ENCODE measurements around the gene PCSK2.

Gene PCSK2

GRCh38 chr20:17469246-17470030 is 242.6 kb downstream of the PCSK2 start:
- in situ Hi-C loops (cut with MboI; ENCODE audit: low sequenced_read_pairs) = no loop called here

- in situ Hi-C loops (cut with MboI; ENCODE audit: low sequenced_read_pairs) = no loop called here
These were observed 243.7 kb downstream of the PCSK2 start for GRCh38 chr20:17470521-17470920.

- in situ Hi-C loops (cut with MboI; ENCODE audit: low sequenced_read_pairs) = no loop called here
These were observed 244.1 kb downstream of the PCSK2 start for GRCh38 chr20:17470973-17471372.

GRCh38 chr20:17471606-17472187 is 244.9 kb downstream of the PCSK2 start:
- in situ Hi-C loops (cut with MboI; ENCODE audit: low sequenced_read_pairs) = no loop called here

GRCh38 chr20:17473659-17474058 is 246.8 kb downstream of the PCSK2 start:
- in situ Hi-C loops (cut with MboI; ENCODE audit: low sequenced_read_pairs) = no loop called here

- in situ Hi-C loops (cut with MboI; ENCODE audit: low sequenced_read_pairs) = no loop called here
These were observed 252.3 kb downstream of the PCSK2 start for GRCh38 chr20:17479063-17479657.

GRCh38 chr20:17480696-17481095 is 253.9 kb downstream of the PCSK2 start:
- in situ Hi-C loops (cut with MboI; ENCODE audit: low sequenced_read_pairs) = no loop called here

- in situ Hi-C loops (cut with MboI; ENCODE audit: low sequenced_read_pairs) = no loop called here
These were observed 254.8 kb downstream of the PCSK2 start for GRCh38 chr20:17481661-17482060.

- in situ Hi-C loops (cut with MboI; ENCODE audit: low sequenced_read_pairs) = no loop called here
These were observed 255.7 kb downstream of the PCSK2 start for GRCh38 chr20:17482536-17482935.

- in situ Hi-C loops (cut with MboI; ENCODE audit: low sequenced_read_pairs) = no loop called here
These were observed 258.2 kb downstream of the PCSK2 start for GRCh38 chr20:17485017-17485416.

- in situ Hi-C loops (cut with MboI; ENCODE audit: low sequenced_read_pairs) = no loop called here
These were observed 262.2 kb downstream of the PCSK2 start for GRCh38 chr20:17488916-17489600.

GRCh38 chr20:17490501-17490900 is 263.7 kb downstream of the PCSK2 start:
- in situ Hi-C loops (cut with MboI; ENCODE audit: low sequenced_read_pairs) = no loop called here

- in situ Hi-C loops (cut with MboI; ENCODE audit: low sequenced_read_pairs) = no loop called here
These were observed 264.2 kb downstream of the PCSK2 start for GRCh38 chr20:17491041-17491440.

- in situ Hi-C loops (cut with MboI; ENCODE audit: low sequenced_read_pairs) = no loop called here
These were observed 264.6 kb downstream of the PCSK2 start for GRCh38 chr20:17491488-17491887.

GRCh38 chr20:17493173-17493572 is 266.3 kb downstream of the PCSK2 start:
- in situ Hi-C loops (cut with MboI; ENCODE audit: low sequenced_read_pairs) = no loop called here

- in situ Hi-C loops (cut with MboI; ENCODE audit: low sequenced_read_pairs) = no loop called here
These were observed 267.4 kb downstream of the PCSK2 start for GRCh38 chr20:17494201-17494600.

- in situ Hi-C loops (cut with MboI; ENCODE audit: low sequenced_read_pairs) = no loop called here
These were observed 269.0 kb downstream of the PCSK2 start for GRCh38 chr20:17495826-17496225.

- in situ Hi-C loops (cut with MboI; ENCODE audit: low sequenced_read_pairs) = no loop called here
These were observed 271.2 kb downstream of the PCSK2 start for GRCh38 chr20:17497821-17498580.

GRCh38 chr20:17498641-17499040 is 271.8 kb downstream of the PCSK2 start:
- in situ Hi-C loops (cut with MboI; ENCODE audit: low sequenced_read_pairs) = no loop called here

GRCh38 chr20:17499041-17499440 is 272.2 kb downstream of the PCSK2 start:
- in situ Hi-C loops (cut with MboI; ENCODE audit: low sequenced_read_pairs) = no loop called here

GRCh38 chr20:17500271-17500670 is 273.4 kb downstream of the PCSK2 start:
- in situ Hi-C loops (cut with MboI; ENCODE audit: low sequenced_read_pairs) = loop anchor here (25.0 kb wide), 1 partner anchor 387 kb away; no protein-coding TSS in a partner anchor
